ENCODE data around the gene LLGL1. TPM values are rescaled to one million over a fixed set of nuclear protein-coding genes. Genes with fewer than 3 reads are reported as not detected.
"Not testable (repeated sequence)": the region's sequence is repeated elsewhere in the genome, so short reads cannot be mapped to it uniquely, and the experiment has no call there.

LLGL1 gene
- total RNA-seq, 1 experiment from 2014 or later: 44.3 TPM

DNA sequence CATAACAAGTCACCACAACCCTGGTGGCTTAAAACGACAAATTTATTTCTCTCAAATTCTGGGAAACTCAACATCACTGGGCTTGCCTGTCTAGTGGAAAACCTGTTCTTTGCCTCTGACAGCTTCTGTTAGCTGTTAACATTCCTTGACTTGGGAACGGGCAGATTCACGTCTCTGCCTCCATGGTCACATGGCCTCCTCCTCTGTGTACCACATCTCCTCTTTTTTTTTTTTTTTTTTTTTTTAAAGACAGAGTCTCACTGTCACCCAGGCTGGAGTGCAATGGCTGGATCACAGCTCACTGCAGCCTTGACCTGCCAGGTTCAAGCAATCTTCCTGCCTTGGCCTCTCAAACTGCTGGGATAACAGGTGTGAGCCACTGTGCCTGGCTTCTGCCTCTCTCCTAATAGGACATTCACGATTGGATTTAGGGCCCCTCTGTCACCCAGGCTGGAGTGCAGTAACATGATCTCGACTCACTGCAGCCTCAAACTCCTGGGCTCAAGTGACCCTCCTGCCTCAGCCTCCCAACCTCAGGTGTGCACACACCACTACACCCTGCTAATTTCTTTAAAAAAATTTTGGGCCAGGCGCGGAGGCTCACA lies 11.7 kb upstream of the LLGL1 start:
- H3K4me2 ChIP-seq (ENCODE audit: low read length): no peak overlapping the region
- TF ChIP-seq POLR2A (IDR thresholded peaks at IDR 0.05; ENCODE audit: borderline replicate concordance, extremely low read depth, insufficient read depth, insufficient read length) (no peak), SIN3A (IDR thresholded peaks at IDR 0.05; ENCODE audit: low read depth) (no peak), POLR2AphosphoS5 (IDR thresholded peaks at IDR 0.05; ENCODE audit: low read depth, low read length) (no peak), EZH2 (IDR thresholded peaks at IDR 0.05) (no peak), RAD21 (IDR thresholded peaks at IDR 0.05; ENCODE audit: low read depth) (no peak), CBX3 (IDR thresholded peaks at IDR 0.05; ENCODE audit: low read depth) (no peak)
- TF ChIP-seq, protein P1, sequence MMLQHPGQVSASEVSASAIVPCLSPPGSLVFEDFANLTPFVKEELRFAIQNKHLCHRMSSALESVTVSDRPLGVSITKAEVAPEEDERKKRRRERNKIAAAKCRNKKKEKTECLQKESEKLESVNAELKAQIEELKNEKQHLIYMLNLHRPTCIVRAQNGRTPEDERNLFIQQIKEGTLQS (IDR thresholded peaks at IDR 0.05): no peak
- no peak overlapping the region for H3K9ac ChIP-seq (ENCODE audit: low read length)
- no peaks in the 10 kb centered on the region for H4K20me1 ChIP-seq (ENCODE audit: insufficient read depth)
- H3K27me3 ChIP-seq (ENCODE audit: insufficient read depth, low read length): no peaks in the 10 kb centered on the region
- H3K27ac ChIP-seq (ENCODE audit: low read depth, low read length): no peak overlapping the region
- ChIA-PET POLR2A (no interaction called here), RAD21 (ENCODE audit: low non-redundant PET in 1 of 2, low total read pairs in 2 of 2, uncharacterized antibody in 2 of 2, unreplicated experiment in 2 of 2) (no interaction called here), CTCF (no interaction called here)
- H2AFZ ChIP-seq (ENCODE audit: low read depth, low read length, poor library complexity, severe bottlenecking): no peak overlapping the region
- DNase-seq (ENCODE audit: low read depth, low spot score): no peak
- H3K4me1 ChIP-seq (ENCODE audit: control insufficient read depth in 1 of 2, insufficient read depth in 2 of 2, low read length in 2 of 2): peaks cover 2 to 6% of the 10 kb centered on the region in 2 experiments; a peak in 3 of 4 replicates
- no peak overlapping the region for H3K4me3 ChIP-seq (replicated peaks in 1 of 2; ENCODE audit: low read depth in 1 of 2, low read length in 2 of 2)
- no peak for ATAC-seq
- BruUV-seq (replicated peaks): no TSS peak
- no peaks in the 10 kb centered on the region for H3K9me3 ChIP-seq (ENCODE audit: control insufficient read depth in 1 of 2, insufficient read depth in 1 of 2, low read depth in 1 of 2, low read length in 2 of 2)
- peaks cover 12 to 13% of the 10 kb centered on the region in 2 experiments; a peak in 3 of 4 replicates for H3K36me3 ChIP-seq (ENCODE audit: control insufficient read depth in 1 of 2, insufficient read depth in 2 of 2, low read length in 2 of 2)
- H3K79me2 ChIP-seq (ENCODE audit: insufficient read depth, low read length): no peaks in the 10 kb centered on the region
- H3K9me2 ChIP-seq (ENCODE audit: insufficient read depth): no peaks in the 10 kb centered on the region
- intact Hi-C loops (cut with micrococcal nuclease): no loop called here

DNA sequence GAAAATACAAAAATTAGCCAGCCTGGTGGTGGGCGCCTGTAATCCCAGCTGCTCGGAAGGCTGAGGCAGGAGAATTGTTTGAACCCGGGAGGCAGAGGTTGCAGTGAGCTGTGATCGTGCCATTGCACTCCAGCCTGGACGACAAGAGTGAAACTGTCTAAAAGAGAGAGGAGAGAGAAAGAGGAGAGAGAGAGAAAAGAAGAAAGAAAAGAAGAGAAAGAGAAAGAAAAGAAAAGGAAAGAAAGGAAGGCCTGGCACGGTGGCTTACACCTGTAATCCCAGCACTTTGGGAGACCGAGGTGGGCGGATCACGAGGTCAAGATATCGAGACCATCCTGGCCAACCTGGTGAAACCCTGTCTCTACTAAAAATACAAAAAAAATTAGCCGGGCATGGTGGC lies 8.5 kb upstream of the LLGL1 start:
- H2AFZ ChIP-seq (ENCODE audit: low read depth, low read length, poor library complexity, severe bottlenecking); RAD21 ChIA-PET (ENCODE audit: low non-redundant PET in 1 of 2, low total read pairs in 2 of 2, uncharacterized antibody in 2 of 2, unreplicated experiment in 2 of 2); H3K36me3 ChIP-seq (ENCODE audit: control insufficient read depth in 1 of 2, insufficient read depth in 2 of 2, low read length in 2 of 2); H3K9ac ChIP-seq (ENCODE audit: low read length); DNase-seq (ENCODE audit: low read depth, low spot score); H3K27ac ChIP-seq (ENCODE audit: low read depth, low read length); H3K4me2 ChIP-seq (ENCODE audit: low read length); BruUV-seq (replicated peaks); H3K4me3 ChIP-seq (replicated peaks in 1 of 2; ENCODE audit: low read depth in 1 of 2, low read length in 2 of 2); H3K79me2 ChIP-seq (ENCODE audit: insufficient read depth, low read length); H3K9me3 ChIP-seq (ENCODE audit: control insufficient read depth in 1 of 2, insufficient read depth in 1 of 2, low read depth in 1 of 2, low read length in 2 of 2); ATAC-seq; H4K20me1 ChIP-seq (ENCODE audit: insufficient read depth); POLR2A ChIA-PET; H3K9me2 ChIP-seq (ENCODE audit: insufficient read depth); H3K27me3 ChIP-seq (ENCODE audit: insufficient read depth, low read length): not testable (repeated sequence)
- intact Hi-C loops (cut with micrococcal nuclease): loop anchor here (5.0 kb wide), 1 partner anchor 75 kb away; no protein-coding TSS in a partner anchor
- CTCF ChIA-PET: interaction anchor here (1.0 to 1.3 kb wide), 3 partner anchors 42 to 108 kb away, joined by 5 to 6 read pairs (median 6); no protein-coding TSS in a partner anchor
- peaks cover 21 to 34% of the 10 kb centered on the region in 2 experiments for H3K4me1 ChIP-seq (ENCODE audit: control insufficient read depth in 1 of 2, insufficient read depth in 2 of 2, low read length in 2 of 2)
